HG03135 (cell line): ENCODE results near the gene CUX1.
"Not testable (repeated sequence)": the region's sequence is repeated elsewhere in the genome, so short reads cannot be mapped to it uniquely, and the experiment has no call there.

Experiments used
- ATAC-seq: cut with Tn5 transposase; IDR thresholded peaks from one replicate; pipeline ENCODE4 v1.9.1; 2021; ENCODE audit warnings: mild to moderate bottlenecking, moderate library complexity; ENCODE audit not compliant: unreplicated experiment

Gene CUX1

GRCh38 chr7:101998906-101999240, 181.4 kb downstream of the CUX1 start:
- ATAC-seq: no peak

DNA sequence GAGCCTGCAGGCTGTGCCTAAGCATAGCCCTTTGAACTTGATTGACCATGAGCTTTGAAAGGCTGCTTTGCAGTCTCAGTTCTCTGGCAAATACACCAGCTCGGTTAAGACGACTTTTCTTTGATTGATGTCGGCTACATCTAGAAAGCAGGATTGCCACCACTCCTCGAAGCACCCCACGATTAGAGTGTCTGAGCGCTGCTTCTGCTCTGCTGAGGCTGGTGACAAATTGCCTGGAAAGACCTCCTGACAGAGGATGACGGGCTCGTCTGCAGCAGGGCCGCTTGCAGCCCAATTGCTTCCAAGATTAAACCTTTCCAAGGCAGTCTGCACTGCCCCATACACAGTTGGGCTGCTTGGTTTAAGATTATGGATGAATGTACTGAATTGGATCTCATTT, 182.0 kb downstream of the CUX1 start:
- ATAC-seq: no peak

GRCh38 chr7:102000123-102000522, 182.7 kb downstream of the CUX1 start:
- ATAC-seq: no peak

GRCh38 chr7:102004229-102004628, 186.8 kb downstream of the CUX1 start:
- ATAC-seq: no peak

DNA sequence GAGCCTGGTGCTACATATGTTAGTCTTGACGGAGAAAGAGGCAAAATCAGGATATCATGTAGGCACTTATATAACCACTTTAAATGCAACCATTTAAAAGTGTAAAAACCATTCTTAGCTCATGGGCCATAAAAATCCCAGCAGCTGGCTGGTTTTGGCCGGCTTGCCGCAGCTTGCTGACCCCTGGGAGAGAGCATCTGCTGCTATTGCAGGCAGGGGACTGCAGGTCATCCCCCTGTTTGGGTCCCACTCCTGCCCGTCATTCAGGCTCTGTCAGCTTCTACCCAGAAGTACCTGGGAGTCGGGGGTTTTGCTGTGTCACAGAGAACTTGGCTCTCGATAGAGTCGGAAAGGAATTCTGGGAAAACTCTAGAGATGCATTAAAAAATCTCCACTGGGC, 187.4 kb downstream of the CUX1 start:
- no peak for ATAC-seq

GRCh38 chr7:102005933-102006480, 188.6 kb downstream of the CUX1 start:
- no peak for ATAC-seq

GRCh38 chr7:102006695-102007094, 189.3 kb downstream of the CUX1 start:
- ATAC-seq: no peak

GRCh38 chr7:102008535-102009262, 191.3 kb downstream of the CUX1 start:
- ATAC-seq: no peak

- ATAC-seq: no peak
Measured at GRCh38 chr7:102009628-102010027, 192.2 kb downstream of the CUX1 start.

- not testable (repeated sequence) for ATAC-seq
Measured at GRCh38 chr7:102012112-102012830, 194.8 kb downstream of the CUX1 start.

DNA sequence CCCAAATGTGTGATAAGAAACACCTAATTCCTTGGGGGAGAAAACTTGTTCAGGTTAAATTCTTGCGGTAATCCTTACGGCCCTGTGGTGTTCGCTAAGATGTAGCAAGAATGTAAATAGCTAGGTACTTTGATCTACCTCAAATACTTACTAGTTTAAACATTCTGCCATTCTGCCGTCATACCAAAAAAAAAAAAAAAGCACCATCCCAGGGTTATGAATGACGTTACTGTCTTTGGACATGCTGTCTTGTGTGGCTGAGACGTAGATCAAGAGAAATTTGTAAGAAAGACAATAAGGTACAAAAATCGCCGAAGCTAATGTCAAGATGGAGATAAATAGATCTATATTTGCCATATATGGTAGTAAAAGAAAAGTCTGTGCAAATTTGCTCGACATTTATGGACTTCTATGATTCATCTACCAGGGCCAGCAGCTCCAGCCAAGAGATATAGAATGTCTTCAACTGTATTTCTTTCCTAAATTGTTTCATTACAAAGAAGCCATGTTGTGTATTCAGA, 195.6 kb downstream of the CUX1 start:
- no peak for ATAC-seq

DNA sequence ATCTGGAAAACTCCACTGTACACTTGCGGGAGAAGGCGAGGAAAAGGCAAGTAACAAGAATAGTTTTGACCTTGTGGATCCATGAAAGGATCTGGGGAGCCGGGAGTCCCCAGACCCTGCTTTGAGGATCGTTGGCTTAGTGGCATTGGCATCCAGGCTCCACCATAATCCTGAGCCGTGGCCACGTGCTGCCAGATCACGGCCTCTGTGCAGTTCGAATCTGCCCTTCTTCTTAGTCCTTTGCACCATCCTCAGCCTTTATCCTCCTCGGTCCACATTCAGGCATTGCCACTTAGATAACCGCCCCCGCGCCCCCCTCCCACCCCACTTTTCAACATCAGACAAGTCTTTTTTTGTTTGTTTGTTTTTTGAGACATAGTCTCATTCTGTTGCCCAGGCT, 201.4 kb downstream of the CUX1 start:
- ATAC-seq: no peak

DNA sequence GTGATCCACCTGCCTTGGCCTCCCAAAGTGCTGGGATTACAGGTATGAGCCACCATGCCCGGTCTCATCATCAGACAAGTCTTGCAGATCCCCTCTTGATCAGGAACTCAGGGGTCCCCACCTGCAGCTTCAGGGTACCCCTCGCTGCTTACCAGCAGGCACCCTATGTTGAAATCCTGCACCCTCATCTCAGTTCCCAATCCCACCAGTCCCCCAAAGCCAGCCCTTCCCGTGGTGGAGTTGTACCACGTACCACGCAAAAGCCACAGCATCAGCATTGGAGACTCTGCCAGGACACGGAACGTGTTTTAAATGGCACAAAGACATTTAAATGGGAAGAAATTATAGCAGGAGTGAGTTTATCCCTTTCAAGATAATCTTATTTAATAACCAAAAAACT, 202.0 kb downstream of the CUX1 start:
- ATAC-seq: no peak

- no peak for ATAC-seq
Measured at GRCh38 chr7:102021841-102022618, 204.6 kb downstream of the CUX1 start.

- no peak for ATAC-seq
Measured at GRCh38 chr7:102024005-102024768, 206.8 kb downstream of the CUX1 start.

- ATAC-seq: no peak
Measured at GRCh38 chr7:102024769-102025391, 207.5 kb downstream of the CUX1 start.

GRCh38 chr7:102025777-102026176, 208.4 kb downstream of the CUX1 start:
- ATAC-seq: not testable (repeated sequence)

DNA sequence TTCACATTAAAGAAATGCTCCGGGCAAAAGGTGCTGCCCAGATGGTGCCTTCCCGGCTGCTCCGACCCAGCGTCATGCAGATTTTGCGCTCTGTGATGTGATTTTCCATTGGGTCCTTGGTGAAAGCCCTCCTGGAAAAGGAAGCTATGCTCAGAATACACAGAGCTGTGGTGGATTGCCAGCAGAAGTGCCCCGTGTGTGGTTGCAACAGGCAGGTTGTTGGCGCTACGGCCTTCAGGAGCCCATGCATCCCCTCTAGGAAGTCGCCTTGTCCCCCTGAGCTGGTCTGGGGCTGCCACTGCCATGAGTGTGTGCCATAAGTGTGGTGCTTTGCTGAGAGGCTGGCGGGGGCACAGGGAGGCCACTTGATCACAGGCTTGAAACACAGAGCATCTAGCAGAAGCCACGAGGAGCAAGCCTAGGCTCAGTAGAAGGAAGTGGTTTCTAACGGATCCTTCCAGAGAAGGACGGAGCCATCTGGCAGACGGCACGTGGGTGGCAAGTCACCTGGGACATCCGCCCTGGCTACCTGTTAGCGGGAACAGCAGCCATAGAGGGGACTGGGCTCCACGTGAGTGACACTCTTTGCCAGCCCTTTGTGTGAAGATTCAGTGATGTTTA, 210.9 kb downstream of the CUX1 start:
- no peak for ATAC-seq

GRCh38 chr7:102029616-102030015, 212.2 kb downstream of the CUX1 start:
- ATAC-seq: no peak

DNA sequence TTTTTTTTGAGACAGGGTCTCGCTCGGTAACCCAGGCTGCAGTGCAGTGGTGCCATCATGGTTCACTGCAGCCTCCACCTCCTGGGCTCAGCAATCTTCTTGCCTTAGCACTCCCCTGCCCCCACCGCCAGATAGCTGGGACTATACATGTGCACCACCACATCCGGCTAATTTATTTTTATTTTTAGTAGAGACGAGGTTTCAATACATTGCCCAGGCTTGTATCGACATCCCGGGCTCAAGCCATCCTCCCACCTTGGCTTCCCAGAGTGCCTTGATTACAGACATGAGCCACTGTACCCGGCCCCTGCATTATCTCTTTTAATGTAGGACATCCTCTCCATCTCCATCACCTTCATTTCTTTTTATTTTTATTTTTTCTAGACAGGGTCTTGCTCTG, 213.3 kb downstream of the CUX1 start:
- ATAC-seq: no peak
